Calu3 (cell line): Measurements from ENCODE around the gene NOD1. TPM values are rescaled to one million over a fixed set of nuclear protein-coding genes. Genes with fewer than 3 reads are reported as not detected.

ENCODE experiments used
- BruUV-seq: library from RNA; stranded (reverse); fragments of 400-500 nt; replicated peaks from 2 replicates; lab custom pipeline; 2021; lab: Mats Ljungman, UMichigan
- CTCF ChIA-PET: fragments of 300-600 bp; sonication (Branson Sonifier 250); formaldehyde crosslinking; loops from one replicate; lab custom pipeline; 2022; ENCODE audit warnings: antibody characterized with exemption; lab: Charles Lee
- DNase-seq: peaks from one replicate; pipeline ENCODE4 v3.0.0; 2022
- H3K27ac Mint-ChIP-seq: one replicate; pipeline ENCODE4 v1.8.0; 2022; ENCODE audit warnings: mixed read lengths; ENCODE audit not compliant: unreplicated experiment
- H3K27me3 Mint-ChIP-seq: one replicate; pipeline ENCODE4 v1.8.0; 2022; ENCODE audit warnings: mixed read lengths; ENCODE audit not compliant: unreplicated experiment
- H3K36me3 Mint-ChIP-seq: one replicate; pipeline ENCODE4 v1.8.0; 2022; ENCODE audit warnings: mild to moderate bottlenecking, moderate library complexity, mixed read lengths; ENCODE audit not compliant: insufficient read depth, unreplicated experiment
- H3K4me1 Mint-ChIP-seq: one replicate; pipeline ENCODE4 v1.8.0; 2022; ENCODE audit warnings: mild to moderate bottlenecking, low read depth, mixed read lengths; ENCODE audit not compliant: unreplicated experiment
- H3K4me3 Mint-ChIP-seq: one replicate; pipeline ENCODE4 v1.8.0; 2022; ENCODE audit warnings: mild to moderate bottlenecking, low read depth, moderate library complexity, mixed read lengths; ENCODE audit not compliant: unreplicated experiment
- H3K9me3 Mint-ChIP-seq: one replicate; pipeline ENCODE4 v1.8.0; 2022; ENCODE audit warnings: low read depth, mixed read lengths; ENCODE audit not compliant: unreplicated experiment
- CTCF ChIP-seq: fragments of 200-600 bp; IDR thresholded peaks from one replicate; pipeline ENCODE4 v1.8.0; 2022; ENCODE audit warnings: antibody characterized with exemption; ENCODE audit not compliant: unreplicated experiment
- intact Hi-C: fragments of 100-400 bp; cut with micrococcal nuclease; formaldehyde crosslinking; loops from one replicate; pipeline ENCODE4 v1.10.0; 2022; ENCODE audit not compliant: unreplicated experiment
- total RNA-seq: library from RNA; stranded (reverse); gene quantifications from 2 replicates; pipeline ENCODE4 v1.2.3, GENCODE V29; 2022

NOD1 gene
- total RNA-seq, 1 experiment from 2014 or later, result 11.7 TPM

- no TSS peak for BruUV-seq
- no peaks in the 10 kb centered on the region for H3K4me1 Mint-ChIP-seq
- CTCF ChIA-PET, result no interaction called here
- no peaks in the 10 kb centered on the region for H3K9me3 Mint-ChIP-seq
- intact Hi-C loops, result loop anchor here (5.0 to 10.0 kb wide), 2 partner anchors 36 to 319 kb away; no protein-coding TSS in a partner anchor
- no peaks in the 10 kb centered on the region for H3K27me3 Mint-ChIP-seq
- no peak overlapping the region for H3K4me3 Mint-ChIP-seq
- no peaks in the 10 kb centered on the region for H3K36me3 Mint-ChIP-seq
- DNase-seq, result no peak
- no peak for TF ChIP-seq CTCF
- no peak overlapping the region for H3K27ac Mint-ChIP-seq
These were observed 75.1 kb downstream of the NOD1 start for GRCh38 chr7:30403477-30403876.

DNA sequence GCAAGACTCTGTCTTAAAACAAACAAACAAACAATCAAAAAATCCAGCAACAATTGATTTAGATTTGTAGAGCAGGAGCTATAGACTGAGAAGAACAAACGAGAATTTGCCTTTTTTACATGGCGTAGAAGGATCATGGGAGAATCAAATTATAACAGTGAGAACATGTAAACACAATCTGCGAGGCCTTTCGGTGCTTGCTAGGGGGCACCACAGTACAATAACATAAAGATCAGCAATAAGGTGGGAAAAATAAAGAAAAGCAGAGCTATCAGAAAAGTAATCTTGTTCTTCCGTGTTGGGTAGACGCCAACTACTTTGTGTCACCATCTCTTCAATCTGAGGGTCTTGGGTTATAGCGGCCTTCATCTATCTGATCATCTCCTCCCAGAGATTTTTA, 82.2 kb downstream of the NOD1 start:
- H3K4me1 Mint-ChIP-seq, result no peaks in the 10 kb centered on the region
- TF ChIP-seq CTCF, result no peak
- H3K27ac Mint-ChIP-seq, result no peak overlapping the region
- no TSS peak for BruUV-seq
- CTCF ChIA-PET, result interaction anchor here (0.5 to 0.9 kb wide), 2 partner anchors 16 to 103 kb away, joined by 5 to 6 read pairs; no protein-coding TSS in a partner anchor
- no peaks in the 10 kb centered on the region for H3K9me3 Mint-ChIP-seq
- no peaks in the 10 kb centered on the region for H3K36me3 Mint-ChIP-seq
- intact Hi-C loops, result no loop called here
- no peak overlapping the region for H3K4me3 Mint-ChIP-seq
- DNase-seq, result no peak
- H3K27me3 Mint-ChIP-seq, result no peaks in the 10 kb centered on the region

DNA sequence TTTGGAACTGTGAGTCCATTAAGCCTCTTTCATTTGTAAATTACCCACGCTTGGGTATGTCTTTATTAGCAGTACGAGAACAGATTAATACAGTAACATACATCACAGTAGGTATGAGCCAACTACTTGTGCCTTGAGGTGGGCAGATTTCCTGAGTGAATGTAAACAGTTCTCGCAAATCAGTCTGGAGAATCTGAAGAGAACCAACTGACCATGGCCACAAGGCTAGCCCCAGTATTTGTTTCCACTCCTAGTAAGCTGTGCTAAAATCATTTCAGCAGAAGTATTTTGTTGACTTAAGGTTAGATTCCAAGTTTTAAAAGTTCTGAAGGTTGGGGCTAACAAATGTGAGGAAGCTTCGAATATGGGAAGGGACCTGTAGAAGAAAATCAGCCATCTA, 82.9 kb downstream of the NOD1 start:
- no peaks in the 10 kb centered on the region for H3K4me1 Mint-ChIP-seq
- intact Hi-C loops, result no loop called here

GRCh38 chr7:30391806-30392205, 86.8 kb downstream of the NOD1 start:
- H3K27me3 Mint-ChIP-seq, result no peaks in the 10 kb centered on the region
- CTCF ChIA-PET, result no interaction called here
- TF ChIP-seq CTCF, result no peak
- H3K27ac Mint-ChIP-seq, result no peak overlapping the region
- BruUV-seq, result no TSS peak
- no peaks in the 10 kb centered on the region for H3K36me3 Mint-ChIP-seq
- DNase-seq, result no peak
- no peak overlapping the region for H3K4me3 Mint-ChIP-seq
- intact Hi-C loops, result no loop called here
- no peaks in the 10 kb centered on the region for H3K4me1 Mint-ChIP-seq
- no peaks in the 10 kb centered on the region for H3K9me3 Mint-ChIP-seq

More for the DNA sequence above, 82.9 kb downstream of the NOD1 start:
- no peak for DNase-seq
- no TSS peak for BruUV-seq
- CTCF ChIA-PET, result no interaction called here
- no peak for TF ChIP-seq CTCF
- Mint-ChIP-seq H3K9me3 (no peaks in the 10 kb centered on the region), H3K27me3 (no peaks in the 10 kb centered on the region), H3K27ac (no peak overlapping the region), H3K4me3 (no peak overlapping the region), H3K36me3 (no peaks in the 10 kb centered on the region)
